NCI-H1436 (cell line): ENCODE results near the gene CD38.

Experiments
- DNase-seq: peaks from one replicate; lab custom pipeline; 2025; lab: John Stamatoyannopoulos, UW

Gene CD38

DNA sequence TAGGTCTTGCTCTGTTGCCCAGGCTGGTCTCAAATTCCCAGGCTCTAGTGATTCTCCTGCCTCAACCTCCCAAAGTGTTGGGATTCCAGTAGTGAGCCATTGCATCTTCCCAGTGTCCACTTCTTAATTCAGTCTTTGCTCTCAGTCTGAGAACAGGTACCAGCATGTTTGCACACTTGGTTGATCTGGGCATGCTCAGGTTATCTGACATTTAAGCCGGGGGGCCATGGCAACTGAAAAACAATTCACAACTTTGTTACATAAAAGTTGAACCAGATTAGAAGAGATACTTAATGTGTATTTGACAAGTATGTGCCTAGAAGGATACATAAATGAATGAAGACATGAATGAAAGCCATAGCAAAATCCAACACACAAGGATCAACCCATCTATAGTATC lies 121.4 kb downstream of the CD38 start:
- no peak for DNase-seq

DNA sequence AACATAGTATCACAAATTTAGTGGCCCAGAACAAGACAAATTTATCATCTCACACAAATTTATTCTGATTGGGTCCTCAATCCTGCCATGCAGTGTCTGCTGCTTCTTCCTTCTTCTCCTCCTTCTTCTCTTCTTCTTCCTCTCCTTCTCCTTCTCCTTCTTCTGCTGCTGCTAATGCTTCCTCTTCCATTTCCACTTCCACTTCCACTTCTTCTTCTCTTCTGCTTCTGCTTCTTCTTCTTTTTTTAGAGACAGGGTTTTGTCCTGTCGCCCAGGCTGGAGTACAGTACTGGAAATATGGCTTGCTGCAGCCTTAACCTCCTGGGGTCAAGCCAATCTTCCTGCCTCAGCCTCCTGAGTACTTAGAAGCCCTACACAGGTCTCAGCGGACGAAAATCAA lies 122.9 kb downstream of the CD38 start:
- no peak for DNase-seq

GRCh38 chr4:15901998-15902397 lies 123.9 kb downstream of the CD38 start:
- no peak for DNase-seq

DNA sequence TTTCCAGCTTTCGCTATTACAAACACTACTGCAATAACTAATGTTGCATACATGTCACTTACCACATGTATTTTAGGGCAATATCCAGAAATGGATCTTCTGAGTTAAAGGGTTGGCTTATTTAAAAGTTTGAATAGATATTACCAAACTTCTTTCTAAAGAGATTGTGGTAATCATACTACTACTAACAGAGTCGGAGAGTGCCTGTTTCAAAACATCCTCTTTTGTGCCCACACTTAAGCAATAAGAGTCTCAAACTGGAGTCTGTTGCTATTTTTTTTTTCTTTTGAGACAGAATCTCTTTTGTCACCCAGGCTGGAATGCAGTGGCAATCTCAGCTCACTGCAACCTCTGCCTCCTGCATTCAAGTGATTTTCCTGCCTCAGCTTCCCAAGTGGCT lies 124.6 kb downstream of the CD38 start:
- DNase-seq, result no peak
